HG03442 (cell line): ENCODE measurements around the gene GABBR1.

Source experiments
- ATAC-seq: cut with Tn5 transposase; IDR thresholded peaks from one replicate; pipeline ENCODE4 v1.9.1; 2021; ENCODE audit warnings: mild to moderate bottlenecking, moderate library complexity; ENCODE audit not compliant: unreplicated experiment

GABBR1 gene

DNA sequence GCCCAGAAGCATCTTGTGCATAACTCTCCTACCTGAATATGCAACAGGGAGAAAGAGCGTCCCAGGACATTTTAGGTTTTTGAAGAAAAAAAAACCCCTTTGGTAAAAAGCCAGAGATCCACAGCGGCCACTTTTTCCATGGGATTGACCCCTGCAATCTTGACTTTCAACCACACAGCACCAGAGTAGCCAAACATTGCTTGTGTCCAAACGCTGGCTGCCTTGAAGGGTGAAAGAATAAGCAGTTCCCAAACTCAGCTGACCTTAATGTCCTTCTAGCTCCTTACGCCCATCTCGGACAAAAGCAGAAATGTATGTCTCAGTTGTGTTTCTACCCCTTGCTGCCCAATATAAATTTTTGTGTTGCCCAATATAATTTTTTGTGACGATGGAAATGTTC lies 22.7 kb upstream of the GABBR1 start:
- no peak for ATAC-seq

DNA sequence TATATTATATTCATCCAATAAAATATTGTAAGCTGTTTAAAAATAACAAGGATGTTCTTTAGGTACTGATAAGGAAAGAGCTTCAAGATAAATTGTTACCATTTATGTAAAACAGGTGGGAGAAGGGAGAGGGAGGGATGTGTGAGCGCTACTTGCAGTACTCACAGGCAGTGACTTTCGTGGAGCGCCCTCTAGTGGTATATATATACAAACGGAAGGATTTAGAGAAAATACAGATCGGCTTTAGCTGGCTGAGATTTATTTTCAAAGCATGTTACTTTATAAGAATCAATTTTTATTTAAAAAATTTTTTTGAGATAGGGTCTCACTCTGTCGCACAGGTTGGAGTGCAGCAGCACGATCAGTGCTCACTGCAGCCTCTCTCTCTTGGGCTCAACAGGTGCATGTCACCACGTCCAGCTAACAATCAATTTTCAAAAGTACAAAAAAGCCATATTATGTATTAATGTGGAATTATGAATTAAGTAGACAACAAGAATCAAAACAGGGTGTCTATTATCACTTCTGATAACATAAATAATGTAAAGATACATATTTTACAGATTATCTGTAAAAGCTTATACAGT lies 20.6 kb upstream of the GABBR1 start:
- ATAC-seq, result no peak

DNA sequence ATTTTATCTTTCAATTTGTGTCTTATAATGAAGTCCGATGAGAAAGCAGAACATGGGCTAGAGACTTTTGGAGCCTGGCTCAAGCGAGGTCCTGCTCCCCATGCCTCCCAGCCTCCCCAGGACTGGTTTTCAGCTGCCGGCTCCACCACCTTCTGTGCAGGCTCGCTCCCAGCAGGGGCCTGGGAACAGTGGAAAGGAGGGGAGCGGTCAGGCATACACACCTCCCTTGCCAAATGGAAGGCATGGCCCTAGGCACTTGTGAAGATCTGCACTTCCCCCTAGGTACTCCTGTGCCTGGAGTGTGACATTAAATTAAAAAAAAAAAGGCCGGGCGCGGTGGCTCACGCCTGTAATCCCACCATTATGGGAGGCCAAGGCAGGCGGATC lies 19.2 kb upstream of the GABBR1 start:
- ATAC-seq, result no peak

DNA sequence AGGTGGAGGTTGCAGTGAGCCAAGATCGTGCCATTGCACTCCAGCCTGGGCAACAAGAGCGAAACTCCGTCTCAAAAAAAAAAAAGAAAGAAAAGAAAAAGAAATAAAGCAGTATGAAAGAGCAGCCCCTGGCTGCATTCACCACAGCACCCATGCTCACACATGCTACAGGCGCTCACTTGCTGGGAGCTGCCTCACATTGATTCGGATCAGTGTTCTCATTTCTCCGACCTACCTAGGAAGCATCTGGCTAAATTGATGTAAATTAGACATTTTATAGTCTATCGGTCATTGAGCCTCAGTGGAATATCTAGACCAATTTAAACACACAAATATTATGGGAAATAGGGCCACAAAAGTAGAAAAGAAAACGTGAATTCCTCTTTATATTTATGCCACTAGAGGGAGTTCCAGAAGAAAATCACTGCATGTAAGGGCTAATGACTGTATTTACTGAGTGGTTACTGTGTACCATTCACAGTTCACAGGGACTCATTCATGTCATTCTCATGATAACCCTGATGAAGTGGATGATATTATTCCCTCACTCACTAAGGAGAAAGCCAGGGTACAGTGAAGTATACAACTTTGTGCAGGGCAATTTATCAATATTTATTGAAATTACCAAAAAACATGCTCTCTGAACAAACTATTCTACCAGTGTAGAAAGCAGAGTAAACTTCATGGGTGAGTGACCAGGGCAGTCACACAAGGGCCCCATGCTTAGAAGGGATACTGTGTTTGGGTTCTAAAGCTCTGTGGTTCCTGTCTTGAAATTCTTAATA lies 18.6 kb upstream of the GABBR1 start:
- no peak for ATAC-seq

DNA sequence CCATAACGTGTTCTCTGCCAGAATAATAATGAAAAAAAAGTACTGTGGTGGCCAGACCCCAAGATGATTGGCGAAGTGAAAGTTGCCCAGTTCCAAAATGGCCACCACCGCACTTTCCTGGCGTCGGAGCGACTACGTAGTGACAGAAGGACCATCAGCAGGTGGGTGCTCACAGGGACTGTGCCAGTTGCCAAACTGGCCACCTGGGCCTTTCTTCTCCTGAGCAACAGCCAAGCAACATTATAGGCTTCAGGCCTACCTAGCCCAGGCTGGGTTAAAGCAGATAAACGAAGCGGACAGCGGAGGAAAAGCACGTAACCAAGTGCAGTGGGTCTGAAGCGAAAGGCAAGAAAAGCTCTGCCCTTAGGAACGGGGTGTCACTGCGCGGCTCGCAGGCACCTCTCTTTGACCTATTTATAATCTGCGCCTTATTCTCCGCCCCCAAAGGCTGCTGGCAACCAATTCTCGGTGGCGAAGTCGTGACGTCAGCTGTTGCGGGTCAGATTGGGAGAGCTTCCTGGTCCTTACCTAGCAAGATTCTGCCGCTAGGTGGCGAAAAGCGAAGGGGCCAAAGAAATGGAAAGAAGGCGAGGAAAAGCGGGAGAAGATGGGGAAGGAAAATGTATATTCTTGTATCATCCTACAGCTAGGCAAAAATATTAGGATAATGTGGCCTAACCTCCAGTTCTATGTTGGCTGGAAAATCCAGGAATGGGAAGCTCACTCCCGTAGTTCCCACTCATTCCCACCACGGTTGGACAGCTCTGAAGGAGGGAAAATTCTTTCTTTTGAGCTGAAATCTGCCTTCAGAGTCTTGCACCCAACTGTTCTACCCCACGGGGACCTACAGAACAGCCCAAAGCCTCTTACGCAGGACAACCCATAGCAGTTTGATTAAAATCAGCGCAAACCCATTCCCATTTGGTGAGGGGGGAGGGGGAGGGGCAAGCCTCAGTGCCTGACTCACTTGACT lies 17.0 kb upstream of the GABBR1 start:
- ATAC-seq, result peak; percentile 96

DNA sequence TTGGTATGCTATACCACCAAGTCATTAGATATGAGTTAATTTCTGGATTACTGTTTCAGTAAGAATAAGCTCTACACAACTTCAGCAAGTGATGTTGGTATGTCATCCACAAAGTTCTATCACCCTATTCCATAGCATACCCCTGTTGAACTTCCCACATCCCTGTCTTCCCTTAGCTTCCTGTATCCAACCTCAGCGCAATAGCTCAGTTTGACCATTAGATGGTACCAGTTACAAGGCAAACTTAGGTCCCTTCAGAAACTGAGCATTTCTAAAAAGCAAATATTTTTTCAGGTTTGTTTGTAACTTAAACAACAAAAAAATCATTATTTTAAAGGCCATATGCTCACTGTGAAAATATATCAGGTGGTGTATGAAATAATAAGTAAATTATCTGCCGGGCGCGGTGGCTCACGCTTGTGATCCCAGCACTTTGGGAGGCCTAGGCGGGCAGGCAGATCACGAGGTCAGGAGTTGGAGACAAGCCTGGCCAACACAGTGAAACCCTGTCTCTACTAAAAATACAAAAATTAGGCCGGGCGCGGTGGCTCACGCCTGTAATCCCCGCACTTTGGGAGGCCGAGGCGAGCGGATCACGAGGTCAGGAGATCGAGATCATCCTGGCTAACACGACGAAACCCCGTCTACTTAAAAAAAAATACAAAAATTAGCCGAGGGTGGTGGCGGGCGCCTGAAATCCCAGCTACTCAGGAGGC lies 15.1 kb upstream of the GABBR1 start:
- ATAC-seq, result no peak

DNA sequence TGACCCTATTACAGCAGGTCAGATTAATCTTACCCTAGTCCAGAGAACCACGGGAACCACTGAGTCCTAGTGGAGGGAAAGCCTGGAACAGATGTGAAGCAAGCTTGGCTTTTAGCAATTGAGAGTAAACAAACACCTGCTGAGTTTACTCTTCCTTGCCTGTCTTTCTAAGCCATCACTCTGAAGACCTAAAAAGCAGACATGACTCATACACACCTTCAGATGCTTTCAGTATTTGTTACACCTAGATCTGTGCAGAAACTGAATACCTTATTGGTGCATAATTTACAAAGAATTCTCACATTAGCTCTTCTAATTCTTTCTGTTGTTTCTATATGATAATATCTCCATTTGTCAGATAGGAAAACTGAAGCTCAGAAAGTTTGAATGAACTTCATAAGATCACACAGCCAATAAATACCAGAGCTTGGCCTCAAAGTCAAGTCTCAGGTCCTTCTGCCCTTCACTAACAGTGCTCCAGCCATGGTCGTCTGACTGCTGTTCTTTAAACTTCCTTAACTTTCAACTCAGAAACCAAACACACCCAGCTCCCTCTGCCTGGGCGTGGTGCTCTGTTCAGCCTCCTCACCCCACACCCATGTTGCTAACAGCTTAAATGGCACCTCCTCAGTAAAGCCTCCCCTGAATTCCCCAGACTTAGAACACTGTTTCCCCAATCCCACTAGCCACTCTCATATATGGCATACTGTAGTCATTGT lies 8.6 kb upstream of the GABBR1 start:
- ATAC-seq, result no peak

DNA sequence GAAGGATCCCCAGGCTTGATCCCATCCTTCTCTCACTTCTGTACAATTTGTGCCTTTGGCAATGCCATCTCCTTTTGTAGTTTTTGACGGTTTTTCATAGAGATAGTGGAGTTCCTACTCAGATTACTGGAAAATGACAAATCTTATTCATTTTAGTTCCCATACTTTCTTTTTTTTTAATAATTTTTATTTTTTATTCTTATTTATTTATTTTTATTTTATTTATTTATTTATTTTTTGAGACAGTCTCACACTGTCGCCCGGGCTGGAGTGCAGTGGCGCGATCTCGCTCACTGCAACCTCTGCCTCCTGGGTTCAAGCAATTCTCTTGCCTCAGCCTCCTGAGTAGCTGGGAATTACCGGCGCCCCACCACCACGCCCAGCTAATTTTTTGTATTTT lies 4.3 kb upstream of the GABBR1 start:
- ATAC-seq, result no peak

DNA sequence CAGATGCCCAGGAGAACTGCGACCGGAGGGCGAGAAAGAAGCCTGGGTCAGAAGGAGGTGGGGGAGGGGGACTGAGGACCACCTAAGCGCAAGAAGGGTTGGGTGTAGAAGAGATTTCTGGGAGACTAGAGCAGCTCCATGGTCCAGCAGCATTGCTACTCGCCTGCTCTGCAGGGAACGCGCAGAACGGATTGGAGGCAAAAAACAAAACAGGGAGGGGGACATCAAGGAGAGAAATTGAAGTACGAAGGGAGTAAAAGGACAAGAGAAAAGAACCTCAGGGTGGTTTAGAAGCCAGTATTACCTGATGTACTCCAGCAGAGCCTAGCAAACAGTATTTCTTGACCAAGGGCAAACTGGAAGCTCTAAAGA lies 537 bp upstream of the GABBR1 start:
- no peak for ATAC-seq

DNA sequence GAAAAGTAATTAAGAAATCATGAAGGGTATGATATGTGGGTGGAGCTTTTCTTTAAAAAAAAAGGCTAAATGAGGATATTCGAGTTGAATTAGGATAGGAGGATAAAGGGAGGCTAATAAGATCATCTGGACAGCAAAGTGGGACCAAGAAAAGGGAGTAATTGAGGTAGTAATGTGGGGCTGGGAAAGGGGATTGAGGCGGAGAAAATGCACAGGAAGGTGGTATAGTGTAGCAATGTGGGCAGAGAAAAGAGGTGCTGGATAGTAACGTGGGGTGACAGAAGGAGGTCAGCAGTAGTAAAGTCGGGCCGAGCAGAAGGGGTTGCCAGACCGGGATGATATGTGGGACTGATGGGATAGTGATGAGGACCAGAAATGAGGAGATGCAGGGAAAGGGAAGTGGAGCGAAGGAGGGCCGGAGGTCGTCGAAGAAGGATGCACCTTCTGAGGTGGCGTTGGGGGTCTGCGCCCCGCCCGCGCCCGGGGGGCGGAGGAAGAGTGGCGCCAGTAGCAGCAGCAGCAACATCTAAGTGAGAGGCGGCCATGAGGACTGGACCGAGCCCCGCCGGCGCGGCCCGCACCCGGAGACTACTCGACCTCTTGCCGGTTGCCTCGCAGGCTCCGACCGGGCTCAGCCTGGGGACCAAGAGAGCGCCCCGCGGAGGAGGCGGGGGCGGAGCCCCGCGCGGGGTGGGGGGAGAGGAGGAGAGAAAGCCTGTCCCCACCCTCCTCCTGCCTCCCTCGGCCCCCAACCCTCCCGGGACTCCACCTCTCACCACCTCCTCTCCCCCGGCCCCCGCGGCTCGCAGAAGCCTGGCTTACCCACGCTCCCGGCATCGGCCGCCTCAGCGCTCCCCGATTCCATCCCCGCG lies 887 bp downstream of the GABBR1 start:
- ATAC-seq, result peak; percentile 31

DNA sequence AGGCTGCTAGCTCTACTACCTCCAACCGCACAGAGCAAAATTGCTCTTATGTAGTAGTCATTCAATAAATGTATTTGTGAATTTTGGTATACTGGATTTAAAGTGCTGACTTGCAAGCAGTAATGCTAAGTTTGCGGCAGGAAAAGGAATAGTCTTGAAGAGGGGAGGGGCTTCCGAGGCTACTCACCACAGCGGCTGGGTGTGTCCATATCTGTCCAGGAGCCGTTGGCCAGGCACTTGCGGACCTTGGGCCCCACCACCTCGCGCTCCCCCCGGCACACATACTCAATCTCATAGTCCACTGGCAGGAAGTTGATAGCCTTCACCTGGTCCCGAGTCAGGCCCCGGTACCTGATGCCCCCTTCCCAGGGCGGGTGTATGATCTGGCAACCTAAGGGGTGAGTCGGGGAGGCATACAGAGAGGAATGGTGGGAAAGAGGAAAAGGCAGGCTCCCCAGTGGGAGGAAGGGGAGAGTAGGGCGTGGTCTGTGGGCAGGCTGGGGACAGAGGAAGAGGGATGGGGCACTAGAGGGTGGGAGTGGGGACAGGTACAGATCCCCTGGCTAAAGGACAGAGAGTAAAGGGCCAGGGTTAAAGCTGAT lies 1.7 kb downstream of the GABBR1 start:
- no peak for ATAC-seq

DNA sequence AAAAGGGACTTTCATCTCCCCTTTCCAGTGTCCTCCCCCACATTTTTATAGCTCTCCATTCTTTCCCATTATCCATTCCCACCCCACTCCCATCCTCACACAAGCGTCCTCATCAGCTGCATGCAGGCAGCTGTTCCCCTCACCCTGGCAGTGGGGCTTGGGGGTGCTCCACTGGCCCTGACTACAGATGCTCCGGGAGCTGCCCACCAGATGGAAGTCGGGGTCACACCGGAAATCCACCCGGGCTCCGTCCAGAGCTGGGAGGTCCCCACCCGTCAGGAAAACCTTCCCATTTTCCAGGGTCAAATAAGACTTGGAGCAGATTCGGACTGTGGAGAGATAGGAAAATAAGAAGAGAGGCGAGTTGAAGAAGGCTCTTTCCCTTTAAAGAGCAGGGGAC lies 2.7 kb downstream of the GABBR1 start:
- ATAC-seq, result no peak

DNA sequence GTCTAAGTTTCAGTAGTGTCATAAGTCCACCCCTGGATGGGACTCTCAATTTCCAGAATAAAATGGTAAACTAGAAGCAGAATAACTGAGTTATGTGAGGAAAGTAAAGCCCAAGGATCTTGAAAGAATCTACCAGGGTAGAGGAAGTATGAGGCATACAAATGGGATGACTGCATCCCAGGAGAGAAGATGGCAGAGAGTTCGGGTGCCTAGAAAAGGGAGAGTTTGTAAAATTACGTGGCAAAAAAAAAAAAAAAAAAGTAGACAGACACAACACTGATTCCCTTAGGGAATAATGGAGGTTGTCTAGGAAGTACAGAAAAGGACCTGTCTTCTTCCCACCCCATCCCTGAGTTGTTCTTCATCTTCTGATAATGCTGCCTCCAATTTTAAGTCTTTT lies 3.4 kb downstream of the GABBR1 start:
- no peak for ATAC-seq

DNA sequence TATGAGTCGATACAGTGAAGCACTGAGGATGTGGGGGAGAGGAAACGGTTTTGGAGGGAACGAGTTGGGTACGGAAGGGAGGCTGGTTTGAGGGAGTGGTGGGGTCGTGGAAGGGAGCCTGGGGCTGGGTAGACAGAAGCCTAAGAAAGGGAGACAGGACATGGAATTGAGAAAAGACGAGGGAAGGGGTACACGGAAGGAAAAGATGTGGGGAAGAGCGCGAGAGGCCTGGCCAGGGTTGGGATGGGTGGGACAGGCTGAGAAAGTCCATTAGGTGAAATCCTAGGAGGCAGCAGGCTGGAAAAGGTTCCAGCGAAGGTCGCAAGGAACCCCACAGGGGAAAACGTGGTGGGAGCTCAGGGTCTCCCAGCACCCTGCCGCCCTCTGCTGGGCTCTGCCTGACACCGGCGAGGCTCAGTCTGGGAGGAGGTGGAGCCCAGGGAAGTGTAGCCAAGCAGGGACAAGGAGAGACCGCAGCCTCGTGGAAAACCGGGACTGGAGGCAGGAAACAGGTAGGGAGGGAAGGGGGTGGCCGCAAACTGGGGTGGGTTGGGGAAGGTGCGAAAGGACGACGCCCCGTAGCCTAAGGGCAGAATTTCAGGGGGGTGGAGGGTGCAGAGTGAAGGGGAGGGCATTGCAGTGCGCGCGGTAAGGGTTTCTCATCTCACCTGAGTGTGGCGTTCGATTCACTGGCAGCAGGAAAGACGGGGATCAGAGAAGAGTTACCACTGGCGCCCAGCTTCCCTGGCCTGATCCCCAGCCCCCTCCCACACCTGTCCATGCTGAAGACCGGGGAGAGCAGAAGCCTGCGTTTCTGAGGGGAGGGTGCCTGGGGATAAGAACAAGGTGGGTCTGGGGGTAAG lies 4.3 kb downstream of the GABBR1 start:
- no peak for ATAC-seq

DNA sequence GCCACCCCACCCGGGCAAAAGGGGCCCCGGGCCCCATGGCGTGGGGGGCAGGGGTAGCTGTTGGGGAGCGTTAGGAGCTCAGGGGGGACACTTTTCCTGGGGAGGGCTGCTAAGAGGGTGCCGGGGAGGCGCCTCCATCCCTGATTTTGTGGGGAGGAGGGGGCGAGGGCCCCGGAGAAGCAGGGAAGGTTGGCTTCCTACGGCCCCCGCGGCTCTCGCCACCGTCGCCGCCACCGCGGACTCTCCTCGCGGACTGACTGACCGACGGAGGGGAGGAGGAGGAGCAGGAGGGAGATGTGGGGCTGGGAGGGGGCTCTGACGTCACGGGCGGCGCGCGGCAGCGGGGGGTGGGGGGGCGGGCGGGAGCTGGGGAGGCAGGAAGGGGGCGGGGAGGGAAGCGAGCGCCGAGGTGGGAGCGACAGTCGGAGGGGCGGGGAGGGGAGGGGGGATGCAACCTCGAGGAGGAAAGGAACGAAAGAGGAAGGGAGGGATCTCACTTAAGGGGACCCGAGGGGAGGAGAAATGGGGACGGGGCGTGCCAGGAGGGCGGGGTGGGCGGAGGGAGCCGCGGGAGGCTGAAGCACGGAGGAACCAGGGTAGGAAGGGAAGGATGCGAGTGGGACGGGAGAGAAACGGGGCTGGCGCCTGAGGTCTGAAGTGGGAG lies 5.1 kb downstream of the GABBR1 start:
- no peak for ATAC-seq

DNA sequence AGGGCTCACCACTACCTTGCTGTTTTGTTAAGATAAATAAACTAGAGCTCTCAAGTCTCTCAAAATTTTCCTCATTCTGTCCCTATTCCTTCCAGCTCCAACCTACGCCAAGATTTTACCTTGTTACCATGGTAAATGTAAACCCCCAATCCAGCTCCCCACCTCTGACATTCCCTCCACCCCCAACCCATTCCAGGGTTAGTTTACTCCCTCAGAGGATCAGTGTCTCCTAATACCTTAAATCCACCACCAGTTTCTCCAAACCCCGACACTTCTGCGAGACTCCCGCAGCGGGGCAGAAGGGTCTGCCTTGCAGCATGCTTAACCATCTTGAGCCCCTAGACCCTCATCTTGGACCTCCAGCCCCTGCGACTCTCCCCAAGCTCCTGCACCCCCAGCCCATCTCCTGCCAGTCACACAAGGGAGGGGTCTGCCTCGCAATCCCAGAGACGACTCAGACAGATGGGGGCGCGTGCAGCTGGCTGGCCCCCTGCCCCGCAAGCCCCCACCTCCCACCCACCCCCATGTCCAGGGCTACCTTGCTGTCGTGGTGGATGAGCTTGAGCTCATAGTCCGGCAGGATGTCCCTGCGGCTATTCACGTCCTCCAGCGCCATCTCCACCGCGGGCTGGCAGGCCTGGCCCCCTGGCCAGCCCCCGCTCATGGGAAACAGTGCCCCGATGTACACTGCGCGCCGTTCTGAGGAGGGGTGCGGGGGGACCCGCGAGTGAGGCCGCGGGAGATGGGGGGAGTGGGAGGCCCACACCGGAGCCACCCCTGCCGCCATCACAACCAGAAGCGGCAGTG lies 5.8 kb downstream of the GABBR1 start:
- ATAC-seq, result no peak
